ENCODE data around the gene TOX2.

Gene TOX2

DNA sequence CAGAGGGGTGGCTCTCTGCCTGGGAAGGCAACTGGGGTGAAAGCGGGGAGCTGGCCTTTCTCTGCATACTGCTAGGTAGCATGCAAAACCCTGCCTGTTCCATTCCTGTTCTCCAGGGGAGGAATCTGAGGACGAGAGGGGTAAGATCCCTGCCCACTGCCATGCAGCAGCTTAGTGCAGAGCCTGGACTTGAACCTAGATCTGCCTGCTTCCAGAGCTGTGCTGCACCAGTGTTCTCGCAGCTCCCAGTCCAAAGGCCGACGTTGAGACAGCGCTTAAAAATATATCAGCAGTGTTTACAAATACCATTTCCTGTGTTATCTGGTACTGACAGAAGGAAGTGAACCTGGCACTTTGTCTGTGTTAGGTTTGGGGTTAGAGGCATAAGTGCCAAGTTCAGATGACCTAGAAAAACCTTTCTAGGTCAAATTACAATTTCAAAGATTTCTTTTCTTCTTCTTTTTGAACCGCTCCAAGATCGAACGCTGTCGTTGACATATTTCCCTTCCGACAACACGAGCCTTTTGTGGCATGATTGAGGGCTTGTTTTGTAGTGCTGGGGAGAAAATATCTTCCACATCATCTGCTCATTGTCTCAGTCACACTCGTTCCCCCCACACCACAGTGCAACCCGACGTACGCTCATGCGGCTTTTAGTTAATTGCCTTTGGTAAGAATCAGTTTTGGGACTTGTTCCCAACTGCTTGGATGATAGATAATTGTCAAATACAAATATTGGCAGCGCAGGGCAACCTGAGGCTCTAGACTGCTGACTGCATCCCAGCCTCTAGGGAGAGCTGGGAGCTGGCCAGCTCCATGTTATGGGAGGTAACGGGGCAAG lies 44.6 kb downstream of the TOX2 start:
- H3K4me3 ChIP-seq (ENCODE audit: low read depth, low read length), result no peak overlapping the region
- peak; percentile 39 for DNase-seq (ENCODE audit: low read depth)

DNA sequence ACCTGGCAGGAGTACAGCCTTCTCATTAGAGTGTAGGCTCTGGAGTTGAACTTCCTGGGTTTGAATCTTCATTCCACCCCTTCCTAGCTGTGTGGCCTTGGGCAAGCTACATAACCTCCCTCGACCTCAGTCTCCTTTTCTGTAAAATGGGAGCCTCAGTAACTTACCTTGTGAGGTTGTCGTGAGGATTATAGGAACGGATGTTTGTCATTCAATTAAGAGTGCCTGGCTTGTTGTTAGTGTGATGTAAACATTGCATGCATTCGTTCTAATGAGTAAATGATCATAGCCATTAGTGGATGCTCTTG lies 45.2 kb downstream of the TOX2 start:
- TF ChIP-seq, protein P1, sequence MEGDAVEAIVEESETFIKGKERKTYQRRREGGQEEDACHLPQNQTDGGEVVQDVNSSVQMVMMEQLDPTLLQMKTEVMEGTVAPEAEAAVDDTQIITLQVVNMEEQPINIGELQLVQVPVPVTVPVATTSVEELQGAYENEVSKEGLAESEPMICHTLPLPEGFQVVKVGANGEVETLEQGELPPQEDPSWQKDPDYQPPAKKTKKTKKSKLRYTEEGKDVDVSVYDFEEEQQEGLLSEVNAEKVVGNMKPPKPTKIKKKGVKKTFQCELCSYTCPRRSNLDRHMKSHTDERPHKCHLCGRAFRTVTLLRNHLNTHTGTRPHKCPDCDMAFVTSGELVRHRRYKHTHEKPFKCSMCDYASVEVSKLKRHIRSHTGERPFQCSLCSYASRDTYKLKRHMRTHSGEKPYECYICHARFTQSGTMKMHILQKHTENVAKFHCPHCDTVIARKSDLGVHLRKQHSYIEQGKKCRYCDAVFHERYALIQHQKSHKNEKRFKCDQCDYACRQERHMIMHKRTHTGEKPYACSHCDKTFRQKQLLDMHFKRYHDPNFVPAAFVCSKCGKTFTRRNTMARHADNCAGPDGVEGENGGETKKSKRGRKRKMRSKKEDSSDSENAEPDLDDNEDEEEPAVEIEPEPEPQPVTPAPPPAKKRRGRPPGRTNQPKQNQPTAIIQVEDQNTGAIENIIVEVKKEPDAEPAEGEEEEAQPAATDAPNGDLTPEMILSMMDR (IDR thresholded peaks at IDR 0.05; ENCODE audit: low read depth, low read length, missing control alignments), result no peak
- in situ Hi-C loops (cut with HindIII; ENCODE audit: low sequenced_read_pairs), result no loop called here
- no peak overlapping the region for H3K4me3 ChIP-seq (ENCODE audit: low read depth, low read length)
- DNase-seq (ENCODE audit: low read depth), result no peak

More for the DNA sequence above, 44.6 kb downstream of the TOX2 start:
- in situ Hi-C loops (cut with HindIII; ENCODE audit: low sequenced_read_pairs), result no loop called here
- TF ChIP-seq, protein P1 (IDR thresholded peaks at IDR 0.05; ENCODE audit: low read depth, low read length, missing control alignments), result no peak

DNA sequence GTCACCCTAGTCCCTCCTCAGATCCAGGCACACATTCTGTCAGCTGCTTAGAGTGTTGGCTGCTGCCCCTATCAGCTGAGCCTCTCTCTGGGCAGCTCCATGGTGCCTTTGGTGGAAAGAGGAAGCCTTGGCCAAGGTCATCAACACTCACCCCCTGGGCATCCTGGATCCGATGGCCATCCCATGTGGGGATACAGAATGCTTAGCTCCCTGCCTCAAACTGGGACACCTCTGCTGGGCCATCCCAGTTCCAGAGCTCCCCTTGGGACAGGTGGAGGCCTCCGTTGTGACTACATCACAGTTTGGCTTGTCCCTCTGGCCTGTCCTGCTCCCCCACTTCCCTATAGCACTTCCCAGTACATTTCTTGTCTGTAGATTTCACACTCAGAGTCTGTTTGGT lies 45.6 kb downstream of the TOX2 start:
- DNase-seq (ENCODE audit: low read depth), result no peak
- no peak overlapping the region for H3K4me3 ChIP-seq (ENCODE audit: low read depth, low read length)
- TF ChIP-seq, protein P1 (IDR thresholded peaks at IDR 0.05; ENCODE audit: low read depth, low read length, missing control alignments), result no peak
- in situ Hi-C loops (cut with HindIII; ENCODE audit: low sequenced_read_pairs), result no loop called here

DNA sequence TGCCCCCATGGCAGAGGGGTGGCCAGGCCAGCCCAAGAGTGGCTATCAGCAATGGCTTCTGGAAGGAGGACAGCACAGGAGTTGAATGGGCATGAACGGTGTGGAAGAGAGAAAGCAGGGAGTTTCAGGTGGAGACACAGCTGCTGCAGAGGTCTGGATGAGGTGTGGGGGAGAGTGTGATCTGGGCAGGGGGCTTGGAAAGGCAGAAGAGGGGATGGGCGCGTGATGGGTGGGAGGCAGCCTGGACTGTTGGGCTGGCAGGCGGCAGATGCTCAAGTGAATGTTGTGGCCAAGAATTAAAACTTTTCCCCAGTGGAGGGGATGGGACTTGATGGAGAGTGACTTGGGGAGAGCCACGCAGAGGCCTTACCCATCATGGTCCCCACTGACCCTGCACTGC lies 46.5 kb downstream of the TOX2 start:
- TF ChIP-seq, protein P1 (IDR thresholded peaks at IDR 0.05; ENCODE audit: low read depth, low read length, missing control alignments), result no peak
- in situ Hi-C loops (cut with HindIII; ENCODE audit: low sequenced_read_pairs), result no loop called here
- H3K4me3 ChIP-seq (ENCODE audit: low read depth, low read length), result no peak overlapping the region
- DNase-seq (ENCODE audit: low read depth), result no peak

DNA sequence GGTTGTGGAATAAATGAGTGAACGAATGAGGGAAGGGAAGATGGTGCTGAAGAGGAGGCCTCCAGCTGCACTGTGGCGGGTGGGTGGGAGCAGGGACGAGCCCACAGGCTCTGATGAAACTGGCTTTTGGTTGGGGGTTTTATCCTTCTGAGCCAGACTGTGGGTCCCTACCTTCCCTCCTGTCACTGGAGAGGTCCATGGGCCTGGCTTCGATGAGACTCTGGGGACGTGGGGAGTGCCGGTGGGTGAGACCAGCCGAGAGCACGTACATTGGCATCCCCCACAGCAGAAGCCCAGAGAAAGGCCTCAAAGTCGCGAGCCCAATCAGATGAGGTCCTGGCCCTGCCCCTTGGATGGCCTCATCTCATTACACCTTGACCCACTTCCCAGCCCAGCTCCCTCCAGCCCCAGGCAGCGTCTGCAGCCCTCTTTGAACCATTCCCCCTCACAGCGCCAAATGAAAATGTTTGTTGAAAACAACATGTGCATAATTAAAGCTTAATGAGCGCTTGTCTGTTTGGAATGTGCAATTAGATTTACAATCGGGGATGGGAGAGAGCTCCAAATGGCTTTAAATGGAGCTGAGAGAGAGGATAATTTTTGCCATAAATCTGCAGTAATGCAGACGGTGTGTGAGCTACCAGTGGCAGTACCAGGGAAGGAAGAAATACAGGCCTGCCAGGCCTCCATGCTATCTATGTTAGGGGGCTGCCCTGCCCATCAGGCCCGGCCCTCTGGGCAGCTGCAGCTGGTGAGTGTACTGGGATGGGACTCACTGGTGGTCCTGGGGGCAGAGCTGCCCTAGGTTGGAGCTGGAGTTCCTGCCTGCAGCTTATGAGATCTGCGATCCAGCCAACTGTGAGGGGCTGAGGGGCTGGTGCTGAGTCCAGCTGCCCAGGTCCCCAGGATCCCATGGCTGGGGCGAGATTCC lies 47.2 kb downstream of the TOX2 start:
- no peak overlapping the region for H3K4me3 ChIP-seq (ENCODE audit: low read depth, low read length)
- TF ChIP-seq, protein P1 (IDR thresholded peaks at IDR 0.05; ENCODE audit: low read depth, low read length, missing control alignments), result no peak
- in situ Hi-C loops (cut with HindIII; ENCODE audit: low sequenced_read_pairs), result no loop called here
- DNase-seq (ENCODE audit: low read depth), result no peak

DNA sequence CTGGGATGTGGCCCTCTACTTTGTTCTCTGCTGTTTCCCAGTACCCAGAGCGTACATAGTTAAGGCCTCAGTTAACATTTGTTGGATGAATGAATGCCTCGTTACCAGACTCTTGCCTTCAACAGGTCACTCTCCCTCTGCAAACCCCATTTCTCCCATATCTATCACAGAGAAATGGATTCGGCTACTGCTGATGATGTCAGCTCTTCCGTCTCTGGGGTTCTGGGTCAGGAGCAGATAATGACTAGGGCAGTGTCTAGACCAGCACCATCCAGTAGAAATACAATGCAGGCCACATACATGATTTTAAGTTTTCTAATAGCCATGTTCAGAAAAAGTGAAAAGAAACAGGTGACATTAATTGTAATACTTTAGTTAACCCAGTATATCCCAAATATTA lies 47.9 kb downstream of the TOX2 start:
- in situ Hi-C loops (cut with HindIII; ENCODE audit: low sequenced_read_pairs), result no loop called here
- H3K4me3 ChIP-seq (ENCODE audit: low read depth, low read length), result no peak overlapping the region
- TF ChIP-seq, protein P1 (IDR thresholded peaks at IDR 0.05; ENCODE audit: low read depth, low read length, missing control alignments), result no peak
- DNase-seq (ENCODE audit: low read depth), result no peak

Data from astrocyte of the cerebellum (primary cell).